EH (cell line): ENCODE results near the gene DPH5.

Experiments used
- DNase-seq: peaks from one replicate; pipeline ENCODE4 v3.0.0-alpha.2; 2015; ENCODE audit warnings: low read depth

The DPH5 gene

DNA sequence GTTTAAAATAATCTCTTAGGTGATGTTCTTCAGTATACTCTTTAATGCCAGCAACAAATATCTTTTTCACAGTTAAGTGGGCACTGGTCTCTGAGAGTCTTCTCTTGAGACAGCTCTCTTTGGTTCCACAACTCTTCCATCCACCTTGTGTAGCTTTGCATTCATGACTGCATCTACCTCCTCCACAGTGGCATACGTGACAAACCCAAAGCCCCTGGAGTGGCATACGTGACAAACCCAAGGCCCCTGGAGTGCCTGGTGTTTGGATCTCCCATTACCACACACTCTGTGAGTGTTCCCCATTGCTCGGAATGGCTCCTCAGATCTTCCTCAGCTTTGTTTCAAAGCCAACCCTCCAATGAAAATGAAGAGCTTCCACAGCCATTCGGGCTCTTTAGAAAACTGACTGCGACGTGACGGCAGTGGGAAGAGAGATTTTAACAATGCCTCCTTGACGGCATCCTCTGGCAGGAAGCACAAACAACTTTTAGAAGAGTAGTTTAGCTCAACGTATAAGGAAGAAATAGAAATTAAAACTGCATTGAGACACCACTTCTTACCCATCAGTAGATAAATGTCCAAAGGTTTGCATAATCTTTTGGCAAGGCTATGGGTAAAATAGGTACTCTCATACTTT, 83.9 kb downstream of the DPH5 start:
- no peak for DNase-seq

GRCh38 chr1:100941098-100941527, 84.5 kb downstream of the DPH5 start:
- no peak for DNase-seq
